GM12801 (cell line): ENCODE measurements around the gene UNC13A.

Source experiments
- TF ChIP-seq, protein P1 (sequence below): IDR thresholded peaks from one replicate; pipeline ENCODE4 v1.5.1; 2011; ENCODE audit warnings: control low read depth; ENCODE audit not compliant: insufficient read length; ENCODE audit errors: extremely low read depth

The UNC13A gene

DNA sequence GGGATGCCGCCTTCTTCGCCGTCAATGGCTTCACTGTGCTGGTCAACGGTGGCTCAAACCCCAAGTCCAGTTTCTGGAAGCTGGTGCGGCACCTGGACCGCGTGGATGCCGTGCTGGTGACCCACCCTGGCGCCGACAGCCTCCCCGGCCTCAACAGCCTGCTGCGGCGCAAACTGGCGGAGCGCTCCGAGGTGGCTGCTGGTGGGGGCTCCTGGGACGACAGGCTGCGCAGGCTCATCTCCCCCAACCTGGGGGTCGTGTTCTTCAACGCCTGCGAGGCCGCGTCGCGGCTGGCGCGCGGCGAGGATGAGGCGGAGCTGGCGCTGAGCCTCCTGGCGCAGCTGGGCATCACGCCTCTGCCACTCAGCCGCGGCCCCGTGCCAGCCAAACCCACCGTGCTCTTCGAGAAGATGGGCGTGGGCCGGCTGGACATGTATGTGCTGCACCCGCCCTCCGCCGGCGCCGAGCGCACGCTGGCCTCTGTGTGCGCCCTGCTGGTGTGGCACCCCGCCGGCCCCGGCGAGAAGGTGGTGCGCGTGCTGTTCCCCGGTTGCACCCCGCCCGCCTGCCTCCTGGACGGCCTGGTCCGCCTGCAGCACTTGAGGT, 38.1 kb upstream of the UNC13A start:
- TF ChIP-seq, protein P1, sequence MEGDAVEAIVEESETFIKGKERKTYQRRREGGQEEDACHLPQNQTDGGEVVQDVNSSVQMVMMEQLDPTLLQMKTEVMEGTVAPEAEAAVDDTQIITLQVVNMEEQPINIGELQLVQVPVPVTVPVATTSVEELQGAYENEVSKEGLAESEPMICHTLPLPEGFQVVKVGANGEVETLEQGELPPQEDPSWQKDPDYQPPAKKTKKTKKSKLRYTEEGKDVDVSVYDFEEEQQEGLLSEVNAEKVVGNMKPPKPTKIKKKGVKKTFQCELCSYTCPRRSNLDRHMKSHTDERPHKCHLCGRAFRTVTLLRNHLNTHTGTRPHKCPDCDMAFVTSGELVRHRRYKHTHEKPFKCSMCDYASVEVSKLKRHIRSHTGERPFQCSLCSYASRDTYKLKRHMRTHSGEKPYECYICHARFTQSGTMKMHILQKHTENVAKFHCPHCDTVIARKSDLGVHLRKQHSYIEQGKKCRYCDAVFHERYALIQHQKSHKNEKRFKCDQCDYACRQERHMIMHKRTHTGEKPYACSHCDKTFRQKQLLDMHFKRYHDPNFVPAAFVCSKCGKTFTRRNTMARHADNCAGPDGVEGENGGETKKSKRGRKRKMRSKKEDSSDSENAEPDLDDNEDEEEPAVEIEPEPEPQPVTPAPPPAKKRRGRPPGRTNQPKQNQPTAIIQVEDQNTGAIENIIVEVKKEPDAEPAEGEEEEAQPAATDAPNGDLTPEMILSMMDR: no peak

DNA sequence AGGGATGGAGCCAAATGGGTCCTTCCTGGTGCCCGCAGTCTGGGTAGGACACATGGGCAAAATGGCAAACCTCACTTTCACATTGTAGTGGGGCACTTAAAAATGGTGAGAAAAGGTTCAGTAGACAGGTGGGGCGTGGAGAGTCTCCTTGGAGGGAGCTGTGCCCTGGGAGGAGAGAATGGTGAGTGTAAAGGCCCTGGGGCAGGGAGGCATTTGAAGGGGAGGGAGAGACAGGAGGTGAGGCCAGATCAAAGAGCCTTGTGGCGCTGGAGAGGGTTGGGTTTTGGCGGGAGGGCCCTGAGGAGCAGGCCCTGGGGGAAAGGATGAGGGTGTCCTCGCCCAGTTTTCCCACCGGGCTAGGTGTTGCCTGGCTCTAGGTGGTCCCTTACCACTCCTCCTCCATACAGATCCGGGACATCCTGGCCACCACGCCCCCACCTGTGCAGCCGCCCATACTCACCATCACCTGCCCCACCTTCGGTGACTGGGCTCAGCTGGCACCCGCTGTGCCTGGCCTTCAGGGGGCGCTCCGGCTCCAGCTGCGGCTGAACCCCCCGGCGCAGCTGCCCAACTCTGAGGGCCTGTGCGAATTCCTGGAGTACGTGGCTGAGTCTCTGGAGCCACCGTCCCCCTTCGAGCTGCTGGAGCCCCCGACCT, 37.4 kb upstream of the UNC13A start:
- TF ChIP-seq, protein P1: no peak

DNA sequence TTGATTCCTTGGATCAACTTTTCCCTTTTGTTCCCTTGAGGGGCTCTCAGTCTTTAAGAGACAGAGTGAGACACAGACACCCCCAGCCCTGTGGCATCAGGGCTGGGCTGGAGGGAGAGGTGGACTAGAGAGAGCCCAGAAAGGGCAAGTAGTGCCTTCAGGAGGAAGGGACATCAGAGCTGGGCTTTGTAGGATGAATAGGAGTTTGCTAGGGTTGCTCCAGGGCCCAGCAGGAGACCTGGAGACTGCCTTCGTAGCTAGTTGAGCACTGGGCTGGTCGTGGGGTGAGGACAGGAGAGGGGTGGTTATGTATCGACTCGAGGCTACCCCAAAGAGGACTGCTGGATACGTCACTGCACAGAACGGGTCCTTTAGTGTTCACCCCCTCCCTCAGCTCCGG, 36.5 kb upstream of the UNC13A start:
- TF ChIP-seq, protein P1: no peak

DNA sequence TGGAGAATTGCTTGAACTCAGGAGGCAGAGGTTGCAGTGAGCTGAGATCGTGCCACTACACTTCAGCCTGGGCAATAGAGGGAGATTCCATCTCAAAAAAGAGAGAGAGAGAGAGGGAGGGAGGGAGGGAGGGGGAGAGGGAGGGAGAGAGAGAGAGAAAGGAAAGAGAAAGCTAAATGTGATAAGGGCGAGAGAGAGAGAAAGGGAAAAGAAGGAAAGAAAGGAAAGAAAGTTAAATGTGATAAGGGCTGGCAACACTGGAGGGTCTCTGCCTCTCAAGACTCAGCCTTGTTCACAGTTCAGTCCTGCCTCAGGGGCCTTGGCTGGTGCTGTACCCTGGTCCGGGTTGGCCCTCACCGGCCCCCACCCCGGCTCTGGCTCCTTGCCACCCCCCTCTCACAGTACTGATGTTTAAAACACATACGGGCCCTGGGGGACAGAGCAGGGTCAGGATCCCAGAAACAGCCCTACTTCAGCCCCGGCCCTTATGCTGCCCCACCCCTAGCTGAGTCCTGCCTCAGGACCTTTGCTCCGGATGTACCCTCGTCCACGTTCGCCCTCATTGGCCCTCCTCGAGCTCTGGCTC, 34.6 kb upstream of the UNC13A start:
- TF ChIP-seq, protein P1: no peak

DNA sequence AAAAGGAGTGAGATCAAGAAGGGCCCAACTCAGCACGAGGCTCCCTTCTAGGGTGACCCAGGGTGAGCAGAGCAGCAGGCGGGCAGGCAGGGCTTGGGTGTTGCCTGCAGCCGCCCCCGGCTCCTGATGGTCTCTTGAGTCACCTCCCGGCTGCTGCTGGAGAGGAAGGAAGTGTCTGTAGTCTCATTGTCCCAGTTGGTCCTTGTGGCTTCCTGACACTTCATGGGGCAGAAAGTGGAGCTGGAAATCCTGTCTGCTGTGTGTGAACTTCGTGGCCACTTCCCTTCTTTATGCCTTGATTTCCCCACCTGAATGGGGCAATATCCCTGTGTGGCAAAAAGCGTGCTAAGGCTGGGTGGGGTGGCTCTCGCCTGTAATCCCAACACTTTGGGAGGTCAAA, 33.7 kb upstream of the UNC13A start:
- TF ChIP-seq, protein P1: no peak

DNA sequence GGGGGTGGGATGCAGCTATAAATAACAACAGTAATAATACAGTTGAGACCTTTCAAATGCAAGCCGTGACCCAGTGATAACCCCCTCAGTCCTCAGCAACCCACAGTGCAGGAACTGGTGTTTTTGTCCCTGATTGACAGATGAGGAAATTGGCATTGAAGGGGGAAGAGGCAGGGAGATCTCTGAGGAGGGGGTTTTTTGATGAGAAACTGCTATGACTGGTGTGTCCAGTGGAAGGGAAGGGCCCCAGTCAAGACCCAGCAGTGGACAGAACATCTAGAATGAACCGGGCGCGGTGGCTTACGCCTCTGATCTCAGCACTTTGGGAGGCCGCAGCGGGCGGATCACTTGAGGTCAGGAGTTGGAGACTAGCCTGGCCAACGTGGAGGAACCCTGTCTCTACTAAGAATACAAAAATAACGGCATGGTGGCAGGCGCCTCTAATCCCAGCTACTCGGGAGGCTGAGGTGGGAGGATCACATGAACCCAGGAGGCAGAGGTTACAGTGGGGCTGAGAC, 33.0 kb upstream of the UNC13A start:
- TF ChIP-seq, protein P1: no peak

DNA sequence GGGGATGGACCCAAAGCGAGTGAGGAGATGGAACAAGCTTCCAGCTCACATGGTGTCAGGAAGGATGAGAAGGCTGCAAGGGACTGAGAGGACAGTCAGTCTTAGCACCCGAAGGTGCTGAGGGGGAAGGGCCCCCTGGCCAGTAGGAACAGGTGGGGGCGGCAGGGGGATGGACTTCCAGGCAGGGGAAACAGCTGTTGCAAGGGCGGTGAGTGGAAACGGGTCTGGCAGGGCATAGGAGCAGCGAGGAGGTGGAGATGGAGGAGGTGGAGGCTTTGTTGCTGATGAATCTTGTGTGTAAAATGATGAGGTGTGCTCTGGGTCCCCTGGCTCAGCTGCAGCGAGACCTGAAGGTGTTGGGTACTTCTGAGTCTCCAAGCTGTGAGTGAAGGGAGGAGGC, 32.3 kb upstream of the UNC13A start:
- TF ChIP-seq, protein P1: no peak
